ENCODE results near the gene DMAC2L. TPM values are rescaled to one million over a fixed set of nuclear protein-coding genes. Genes with fewer than 3 reads are reported as not detected.
A peak's percentile ranks its signal among the peaks of the same experiment; 100 is the strongest.

Gene DMAC2L
- total RNA-seq, 4 donors from 2014 or later, result 3.0 to 18.9 (median 9.2) TPM

GRCh38 chr14:50366115-50366514 is 54.0 kb downstream of the DMAC2L start:
- Histone ChIP-seq H3K4me3 (no peak overlapping the region), H3K27me3 (no peaks in the 10 kb centered on the region), H3K9me3 (no peaks in the 10 kb centered on the region), H3K27ac (peak overlapping the region; percentile 58 to 71 (median 68)), H3K36me3 (no peaks in the 10 kb centered on the region), H3K4me1 (peaks cover 3 to 35% (median 29%) of the 10 kb centered on the region in 4 donors)
- in situ Hi-C loops (cut with MboI; ENCODE audit: low pct_ligation_motif_present in 1 of 4, low pct_unique_long_range_greater_than_20kb in 1 of 4, low sequenced_read_pairs in 3 of 4) (no loop called here), intact Hi-C loops (cut with DNase I; ENCODE audit: low total_unique reads) (no loop called here)
- no peak for TF ChIP-seq EP300 (IDR thresholded peaks at IDR 0.05; ENCODE audit: low read depth)
- peak in 1 of 3 donors; percentile 17 for TF ChIP-seq POLR2AphosphoS5 (IDR thresholded peaks at IDR 0.05)
- DNase-seq, result peak; percentile 66
- WGBS, 2 donors (ENCODE audit: low coverage in 1 of 2), result 74 to 79% methylated on average over 3 of the region's 3 CpGs

GRCh38 chr14:50366589-50366988 is 54.5 kb downstream of the DMAC2L start:
- Histone ChIP-seq H3K36me3 (no peaks in the 10 kb centered on the region), H3K9me3 (no peaks in the 10 kb centered on the region), H3K4me3 (no peak overlapping the region), H3K27me3 (no peaks in the 10 kb centered on the region), H3K4me1 (peaks cover 3 to 35% (median 29%) of the 10 kb centered on the region in 4 donors), H3K27ac (peak overlapping the region; percentile 58 to 71 (median 68))
- DNase-seq, result no peak
- 86 to 96% methylated on average over 4 of the region's 4 CpGs for WGBS, 2 donors (ENCODE audit: low coverage in 1 of 2)
- TF ChIP-seq POLR2A (IDR thresholded peaks at IDR 0.05) (no peak), POLR2AphosphoS5 (IDR thresholded peaks at IDR 0.05) (no peak), EP300 (IDR thresholded peaks at IDR 0.05; ENCODE audit: low read depth) (no peak)
- TF ChIP-seq, protein P1, sequence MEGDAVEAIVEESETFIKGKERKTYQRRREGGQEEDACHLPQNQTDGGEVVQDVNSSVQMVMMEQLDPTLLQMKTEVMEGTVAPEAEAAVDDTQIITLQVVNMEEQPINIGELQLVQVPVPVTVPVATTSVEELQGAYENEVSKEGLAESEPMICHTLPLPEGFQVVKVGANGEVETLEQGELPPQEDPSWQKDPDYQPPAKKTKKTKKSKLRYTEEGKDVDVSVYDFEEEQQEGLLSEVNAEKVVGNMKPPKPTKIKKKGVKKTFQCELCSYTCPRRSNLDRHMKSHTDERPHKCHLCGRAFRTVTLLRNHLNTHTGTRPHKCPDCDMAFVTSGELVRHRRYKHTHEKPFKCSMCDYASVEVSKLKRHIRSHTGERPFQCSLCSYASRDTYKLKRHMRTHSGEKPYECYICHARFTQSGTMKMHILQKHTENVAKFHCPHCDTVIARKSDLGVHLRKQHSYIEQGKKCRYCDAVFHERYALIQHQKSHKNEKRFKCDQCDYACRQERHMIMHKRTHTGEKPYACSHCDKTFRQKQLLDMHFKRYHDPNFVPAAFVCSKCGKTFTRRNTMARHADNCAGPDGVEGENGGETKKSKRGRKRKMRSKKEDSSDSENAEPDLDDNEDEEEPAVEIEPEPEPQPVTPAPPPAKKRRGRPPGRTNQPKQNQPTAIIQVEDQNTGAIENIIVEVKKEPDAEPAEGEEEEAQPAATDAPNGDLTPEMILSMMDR (IDR thresholded peaks at IDR 0.05), result no peak
- intact Hi-C loops (cut with DNase I; ENCODE audit: low total_unique reads) (no loop called here), in situ Hi-C loops (cut with MboI; ENCODE audit: low pct_ligation_motif_present in 1 of 4, low pct_unique_long_range_greater_than_20kb in 1 of 4, low sequenced_read_pairs in 3 of 4) (no loop called here)

- Histone ChIP-seq H3K27me3 (no peaks in the 10 kb centered on the region), H3K9me3 (no peaks in the 10 kb centered on the region), H3K27ac (no peak overlapping the region), H3K4me3 (no peak overlapping the region), H3K36me3 (no peaks in the 10 kb centered on the region), H3K4me1 (peaks cover 0 to 15% (median 5%) of the 10 kb centered on the region in 4 donors)
- DNase-seq, result no peak
- intact Hi-C loops (cut with DNase I; ENCODE audit: low total_unique reads), result no loop called here
- 92% methylated on average over 2 of the region's 4 CpGs; no CpG with 5 or more reads in 1 of the 2 donors for WGBS, 2 donors (ENCODE audit: low coverage in 1 of 2)
- in situ Hi-C loops (cut with MboI; ENCODE audit: low pct_ligation_motif_present in 1 of 4, low pct_unique_long_range_greater_than_20kb in 1 of 4, low sequenced_read_pairs in 3 of 4), result no loop called here
- TF ChIP-seq POLR2A (IDR thresholded peaks at IDR 0.05), result no peak
- no peak for TF ChIP-seq POLR2AphosphoS5 (IDR thresholded peaks at IDR 0.05)
- no peak for TF ChIP-seq EP300 (IDR thresholded peaks at IDR 0.05; ENCODE audit: low read depth)
- TF ChIP-seq, protein P1 (IDR thresholded peaks at IDR 0.05), result no peak
Measured at GRCh38 chr14:50371546-50371945, 59.4 kb downstream of the DMAC2L start.

DNA sequence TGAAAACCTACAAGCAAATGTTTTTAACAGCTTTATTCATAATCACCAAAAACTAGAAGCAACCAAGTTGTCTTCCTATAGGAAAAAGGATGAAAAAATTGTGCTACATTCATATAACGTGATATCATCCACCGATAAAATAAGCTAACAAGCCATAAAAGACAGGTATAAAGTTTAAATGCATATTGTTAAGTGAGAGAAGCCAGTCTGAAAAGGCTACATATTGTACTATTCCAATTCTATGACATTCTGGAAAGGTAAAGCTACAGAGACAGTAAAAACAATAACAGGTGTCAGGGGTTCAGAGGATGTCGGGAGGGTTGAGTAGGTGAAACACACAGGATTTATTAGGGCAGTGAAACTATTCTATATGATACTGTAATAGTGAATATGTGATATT is 61.8 kb downstream of the DMAC2L start:
- Histone ChIP-seq H3K27ac (peak overlapping the region in 2 of 4 donors; percentile 14 to 34), H3K4me1 (peaks cover 0 to 14% (median 4%) of the 10 kb centered on the region in 4 donors), H3K27me3 (no peaks in the 10 kb centered on the region), H3K36me3 (no peaks in the 10 kb centered on the region), H3K4me3 (no peak overlapping the region), H3K9me3 (no peaks in the 10 kb centered on the region)
- intact Hi-C loops (cut with DNase I; ENCODE audit: low total_unique reads), result no loop called here
- in situ Hi-C loops (cut with MboI; ENCODE audit: low pct_ligation_motif_present in 1 of 4, low pct_unique_long_range_greater_than_20kb in 1 of 4, low sequenced_read_pairs in 3 of 4), result no loop called here
- no peak for DNase-seq
- no peak for TF ChIP-seq EP300 (IDR thresholded peaks at IDR 0.05; ENCODE audit: low read depth)
- no peak for TF ChIP-seq POLR2A (IDR thresholded peaks at IDR 0.05)
- no peak for TF ChIP-seq POLR2AphosphoS5 (IDR thresholded peaks at IDR 0.05)
- TF ChIP-seq, protein P1 (IDR thresholded peaks at IDR 0.05), result no peak
- 42 to 55% methylated on average over 3 of the region's 3 CpGs for WGBS, 2 donors (ENCODE audit: low coverage in 1 of 2)

GRCh38 chr14:50375760-50376159 is 63.6 kb downstream of the DMAC2L start:
- intact Hi-C loops (cut with DNase I; ENCODE audit: low total_unique reads), result no loop called here
- no peaks in the 10 kb centered on the region for H3K27me3 ChIP-seq
- no peak overlapping the region for H3K4me3 ChIP-seq
- peaks cover 0 to 11% (median 2%) of the 10 kb centered on the region in 4 donors for H3K4me1 ChIP-seq
- 82 to 91% methylated on average over 3 to 5 of the region's 5 CpGs for WGBS, 2 donors (ENCODE audit: low coverage in 1 of 2)
- no peaks in the 10 kb centered on the region for H3K9me3 ChIP-seq
- TF ChIP-seq POLR2AphosphoS5 (IDR thresholded peaks at IDR 0.05), result no peak
- no peak for TF ChIP-seq POLR2A (IDR thresholded peaks at IDR 0.05)
- TF ChIP-seq, protein P1 (IDR thresholded peaks at IDR 0.05), result no peak
- no peak for TF ChIP-seq EP300 (IDR thresholded peaks at IDR 0.05; ENCODE audit: low read depth)
- no peaks in the 10 kb centered on the region for H3K36me3 ChIP-seq
- in situ Hi-C loops (cut with MboI; ENCODE audit: low pct_ligation_motif_present in 1 of 4, low pct_unique_long_range_greater_than_20kb in 1 of 4, low sequenced_read_pairs in 3 of 4), result no loop called here
- no peak for DNase-seq
- H3K27ac ChIP-seq, result no peak overlapping the region

Data from transverse colon (tissue), 4 donors.